Renal cortex interstitium (tissue), 11 donors: ENCODE data around the gene MPPE1. TPM values are rescaled to one million over a fixed set of nuclear protein-coding genes. Genes with fewer than 3 reads are reported as not detected.
"Not testable (repeated sequence)": the region's sequence is repeated elsewhere in the genome, so short reads cannot be mapped to it uniquely, and the experiment has no call there.

ENCODE experiments used
- DNase-seq, 11 donors: peaks; one replicate each; pipeline ENCODE4 v3.0.0-alpha.2; 2013; ENCODE audit warnings: low read depth in 9 of 11, low spot score in 4 of 11; ENCODE audit errors: extremely low read depth in 1 of 11
- polyA plus RNA-seq, 3 donors: library from polyadenylated mRNA; unstranded; fragments of 120-200 nt; gene quantifications; one replicate each; pipeline ENCODE4 v1.2.1, GENCODE V29; 2013; ENCODE audit not compliant: insufficient read length in 3 of 3

MPPE1 gene
- polyA plus RNA-seq, 3 donors, result 40.1 to 55.4 (median 40.6) TPM

DNA sequence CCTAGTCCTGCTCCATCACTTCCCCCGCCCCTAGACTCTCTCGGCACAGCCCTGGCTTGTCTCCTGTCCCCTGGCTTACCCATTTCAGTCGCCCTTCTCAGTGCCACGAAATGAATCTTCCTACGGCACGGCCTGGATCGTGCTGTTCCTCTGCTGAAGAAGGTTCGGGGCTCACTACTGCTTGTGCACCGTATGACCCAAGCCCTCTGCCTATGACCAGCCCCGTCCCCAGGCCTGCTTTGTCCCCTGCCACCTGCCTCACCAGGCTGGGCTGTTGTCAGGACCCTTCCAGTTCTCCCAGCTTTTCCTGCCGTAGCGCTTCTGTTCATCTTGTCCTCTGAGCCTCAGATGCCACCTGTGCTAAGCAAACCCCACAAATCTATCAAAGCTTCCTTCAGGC lies 43.0 kb downstream of the MPPE1 start:
- no peak for DNase-seq

DNA sequence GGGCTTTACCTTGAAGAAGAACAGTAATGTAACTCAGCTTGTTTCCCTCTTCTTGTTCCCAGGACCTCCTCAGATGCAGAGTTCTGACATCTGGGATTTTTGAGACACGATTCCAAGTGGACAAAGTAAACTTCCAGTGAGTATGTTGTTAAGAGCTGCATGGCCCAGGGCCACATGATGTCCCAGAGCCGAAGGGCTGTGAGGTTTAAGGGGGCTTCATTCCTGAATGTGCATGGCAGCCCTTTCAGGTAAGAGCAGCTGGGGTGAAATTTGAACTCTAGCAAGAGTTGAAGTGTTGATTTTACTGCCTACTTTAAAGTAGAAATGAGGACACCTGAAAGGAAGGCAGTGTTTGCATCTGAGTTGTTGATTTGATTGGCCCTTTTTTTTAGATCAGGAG lies 43.6 kb downstream of the MPPE1 start:
- DNase-seq, result no peak

DNA sequence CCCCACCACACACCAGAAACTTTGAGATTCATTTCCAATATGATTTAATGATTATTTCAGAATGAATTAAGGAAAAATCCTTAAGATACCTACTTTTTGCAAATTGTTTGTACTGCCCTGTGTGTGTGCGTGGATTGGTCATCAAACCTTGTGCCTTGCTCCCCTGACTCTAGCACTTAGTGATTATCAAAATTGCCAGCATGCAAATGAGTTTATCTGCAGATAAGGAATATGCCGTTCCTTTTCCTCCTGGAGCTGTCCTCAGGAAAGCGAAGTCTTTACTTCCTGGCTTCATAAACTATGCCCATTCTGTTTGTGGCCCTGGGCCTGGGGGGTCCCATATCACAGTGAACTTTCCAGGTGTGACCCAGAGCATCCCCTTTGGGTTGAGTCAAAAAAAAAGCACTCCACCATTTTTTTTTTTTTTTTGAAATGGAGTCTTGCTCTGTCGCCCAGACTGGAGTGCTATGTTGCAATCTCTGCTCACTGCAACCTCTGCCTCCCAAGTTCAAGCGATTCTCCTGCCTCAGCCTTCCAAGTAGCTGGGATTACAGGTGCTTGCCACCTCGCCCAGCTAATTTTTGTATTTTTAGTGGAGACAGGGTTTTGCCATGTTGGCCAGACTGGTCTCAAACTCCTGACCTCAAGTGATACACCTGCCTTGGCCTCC lies 45.5 kb downstream of the MPPE1 start:
- DNase-seq, result no peak

DNA sequence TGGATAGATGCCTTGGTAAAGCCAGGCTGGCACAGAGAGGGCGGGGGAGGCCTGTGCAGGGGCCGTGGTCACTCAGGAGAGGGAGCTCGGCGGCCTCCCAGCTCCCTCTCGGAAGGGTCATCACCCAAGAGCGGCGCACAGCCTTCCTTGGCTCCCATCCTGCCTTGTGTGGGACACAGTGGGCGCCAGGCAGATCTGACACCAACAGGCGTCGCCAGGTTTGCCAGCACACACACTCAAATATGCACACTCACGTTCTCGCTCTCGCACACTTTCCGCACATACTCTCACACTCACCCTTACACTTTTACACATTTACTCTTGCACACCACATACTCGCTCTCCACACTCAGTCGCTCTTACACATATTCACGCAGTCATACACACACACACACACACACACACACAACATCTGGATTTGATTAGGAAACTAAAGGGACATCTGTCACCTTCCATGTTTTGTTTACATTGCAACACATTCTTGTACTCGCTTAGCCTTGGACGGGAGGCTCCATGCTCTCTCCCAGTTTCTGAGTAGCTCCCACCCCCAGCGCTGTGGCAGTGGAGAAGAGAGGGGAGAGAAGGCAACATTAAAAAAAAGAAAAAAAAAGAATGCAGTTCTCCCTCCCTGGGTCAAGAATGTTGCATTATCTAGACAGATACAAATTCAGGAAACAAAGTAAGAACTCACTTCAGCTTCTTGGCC lies 46.4 kb downstream of the MPPE1 start:
- DNase-seq, result no peak

DNA sequence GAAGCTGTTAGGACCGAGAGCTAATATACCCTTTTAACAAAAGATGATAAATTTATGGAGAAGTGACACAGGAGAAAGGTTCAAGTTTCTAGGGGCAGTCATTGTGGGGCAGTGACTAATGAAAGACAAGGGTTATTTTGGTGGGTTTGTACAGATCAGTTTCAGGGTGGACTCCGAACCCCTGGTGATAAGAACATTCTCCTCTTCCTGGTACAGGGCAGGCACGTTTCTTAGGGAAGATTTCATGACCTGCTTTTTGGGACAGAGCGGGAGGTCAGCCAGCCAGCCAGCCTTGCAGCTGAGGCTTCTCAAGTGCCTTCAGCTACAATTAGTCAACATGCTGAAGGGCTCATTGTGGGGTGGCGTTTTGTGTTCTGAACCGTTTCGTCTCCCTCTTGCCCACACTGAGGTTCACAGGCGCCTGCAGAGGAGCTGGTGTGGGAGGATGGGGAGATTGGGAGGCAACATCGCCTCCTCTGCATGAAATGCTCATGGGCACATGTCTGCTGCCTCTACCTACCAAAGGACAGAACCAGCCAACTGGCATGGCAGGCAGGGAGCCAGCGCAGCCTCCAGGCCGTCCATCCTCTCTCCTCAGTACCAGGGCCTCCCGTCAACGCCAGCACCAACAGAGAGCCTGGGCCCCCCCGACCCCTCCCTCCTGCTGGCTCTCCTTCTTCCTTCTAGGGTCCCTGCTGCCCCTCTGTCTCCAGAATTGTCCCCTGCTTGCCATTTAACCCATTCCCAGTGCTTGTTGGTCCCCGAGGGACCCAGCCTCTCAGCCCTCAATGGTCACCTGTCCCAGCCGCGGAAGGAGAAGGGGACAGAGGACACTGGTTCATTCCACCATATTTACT lies 47.3 kb downstream of the MPPE1 start:
- no peak for DNase-seq

DNA sequence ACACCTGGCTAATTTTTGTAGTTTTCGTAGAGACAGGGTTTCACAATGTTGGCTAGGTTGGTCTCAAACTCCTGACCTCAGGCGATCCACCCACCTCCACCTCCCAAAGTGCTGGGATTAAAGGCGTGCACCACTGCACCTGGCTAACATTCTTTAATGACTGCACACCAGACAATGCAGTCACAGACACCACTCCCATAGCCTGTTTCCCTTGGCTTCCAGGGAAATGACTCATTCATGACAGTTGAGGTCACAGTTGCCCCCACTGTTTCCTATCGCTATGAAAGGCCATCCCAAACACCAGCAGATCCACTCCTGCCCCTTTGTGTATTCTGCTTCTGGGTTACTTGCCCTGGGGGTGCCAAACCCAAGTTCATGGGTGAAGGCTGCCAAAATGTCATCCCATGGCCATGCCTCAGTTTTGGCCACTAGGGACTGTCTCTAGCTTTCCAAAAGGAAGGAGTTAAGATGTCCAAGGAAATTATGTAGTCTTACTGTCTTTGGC lies 48.2 kb downstream of the MPPE1 start:
- no peak for DNase-seq

DNA sequence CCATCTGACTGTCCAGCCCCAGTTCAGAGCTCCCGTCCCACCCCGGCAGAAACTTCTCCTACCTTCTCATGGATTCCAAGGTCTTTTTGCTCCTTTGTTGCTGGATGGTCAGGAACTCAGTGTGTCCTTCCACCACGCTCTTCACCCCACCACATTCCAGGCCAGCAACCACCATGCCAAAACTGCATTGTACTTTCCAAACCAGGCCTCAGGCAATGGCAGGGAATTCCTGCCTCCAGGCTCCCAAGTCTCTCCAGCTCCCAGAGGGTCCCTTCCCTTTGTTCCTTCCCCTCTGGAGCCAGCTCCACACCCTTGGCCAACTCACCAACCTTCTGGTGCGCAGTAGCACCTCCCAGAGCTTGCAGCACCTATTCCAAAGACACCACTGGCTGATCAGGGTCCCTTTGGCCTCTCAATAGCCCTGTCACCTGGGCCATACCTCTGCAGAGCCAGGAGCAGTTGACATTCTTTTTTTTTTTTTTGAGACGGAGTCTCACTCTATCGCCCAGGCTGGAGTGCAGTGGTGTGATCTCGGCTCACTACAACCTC lies 48.8 kb downstream of the MPPE1 start:
- DNase-seq, result no peak

DNA sequence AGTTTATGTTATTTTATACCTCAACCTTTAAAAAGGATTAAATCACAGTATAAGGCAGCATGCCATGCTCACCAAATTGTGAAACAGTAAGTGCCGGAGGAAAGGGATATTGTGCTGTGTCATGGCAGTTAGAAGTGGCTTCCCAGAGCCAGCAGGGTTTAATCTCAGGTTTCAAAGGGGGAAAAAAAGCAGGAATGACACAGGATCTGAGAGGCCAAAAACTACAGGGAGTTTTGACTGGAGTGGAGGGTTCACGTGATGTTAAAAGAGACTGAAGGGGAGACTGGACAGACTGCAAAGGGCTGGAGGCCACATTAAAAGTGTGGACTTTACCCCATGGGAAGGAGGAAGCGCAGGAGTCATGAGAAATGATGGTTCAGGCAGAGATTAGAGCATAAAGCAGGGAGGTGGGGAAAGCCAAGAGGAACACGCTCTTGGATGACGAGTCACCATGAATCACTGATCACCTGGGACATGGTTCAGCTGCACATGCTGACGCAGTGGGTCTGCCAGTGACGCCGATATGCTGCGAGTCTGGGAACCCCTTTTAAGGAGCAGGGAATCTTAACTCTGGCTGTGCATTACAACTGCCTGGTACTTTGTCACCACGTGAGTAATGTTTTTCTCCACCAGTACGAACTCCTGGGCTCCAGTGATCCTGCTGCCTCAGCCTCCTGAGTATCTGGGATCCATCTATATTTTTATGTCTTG lies 50.8 kb downstream of the MPPE1 start:
- peak in 8 of 11 donors; percentile 20 to 65 (median 45) for DNase-seq

DNA sequence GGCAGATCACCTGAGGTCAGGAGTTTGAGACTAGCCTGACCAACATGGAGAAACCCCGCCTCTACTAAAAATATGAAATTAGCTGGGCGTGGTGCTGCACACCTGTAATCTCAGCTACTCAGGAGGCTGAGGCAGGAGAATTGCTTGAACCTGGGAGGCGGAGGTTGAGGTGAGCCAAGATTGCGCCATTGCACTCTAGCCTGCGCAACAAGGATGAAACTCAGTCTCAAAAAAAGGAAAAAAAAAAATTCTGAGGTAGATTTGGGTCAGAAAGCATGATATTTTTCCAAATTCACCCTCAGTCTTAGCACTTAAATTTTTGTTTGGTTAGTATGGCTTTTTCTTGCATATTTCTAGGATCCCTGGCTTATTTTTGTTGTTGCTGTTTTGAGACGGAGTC lies 53.6 kb downstream of the MPPE1 start:
- DNase-seq, result not testable (repeated sequence)

DNA sequence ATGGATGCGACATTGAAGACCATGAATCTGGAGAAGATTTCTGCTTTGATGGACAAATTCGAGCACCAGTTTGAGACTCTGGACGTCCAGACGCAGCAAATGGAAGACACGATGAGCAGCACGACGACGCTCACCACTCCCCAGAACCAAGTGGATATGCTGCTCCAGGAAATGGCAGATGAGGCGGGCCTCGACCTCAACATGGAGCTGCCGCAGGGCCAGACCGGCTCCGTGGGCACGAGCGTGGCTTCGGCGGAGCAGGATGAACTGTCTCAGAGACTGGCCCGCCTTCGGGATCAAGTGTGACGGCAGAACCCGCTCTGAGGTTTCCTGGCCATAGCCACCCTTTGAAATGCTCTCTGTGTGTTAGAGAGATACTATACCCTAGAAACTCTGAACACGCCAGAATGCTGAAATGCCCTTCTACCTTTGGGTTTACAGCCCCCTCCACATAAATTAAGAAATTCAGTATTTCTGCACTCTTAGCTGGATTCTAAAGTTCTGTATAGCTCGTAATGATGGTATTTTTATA lies 56.2 kb downstream of the MPPE1 start:
- peak in 4 of 11 donors; percentile 11 to 45 (median 24) for DNase-seq

DNA sequence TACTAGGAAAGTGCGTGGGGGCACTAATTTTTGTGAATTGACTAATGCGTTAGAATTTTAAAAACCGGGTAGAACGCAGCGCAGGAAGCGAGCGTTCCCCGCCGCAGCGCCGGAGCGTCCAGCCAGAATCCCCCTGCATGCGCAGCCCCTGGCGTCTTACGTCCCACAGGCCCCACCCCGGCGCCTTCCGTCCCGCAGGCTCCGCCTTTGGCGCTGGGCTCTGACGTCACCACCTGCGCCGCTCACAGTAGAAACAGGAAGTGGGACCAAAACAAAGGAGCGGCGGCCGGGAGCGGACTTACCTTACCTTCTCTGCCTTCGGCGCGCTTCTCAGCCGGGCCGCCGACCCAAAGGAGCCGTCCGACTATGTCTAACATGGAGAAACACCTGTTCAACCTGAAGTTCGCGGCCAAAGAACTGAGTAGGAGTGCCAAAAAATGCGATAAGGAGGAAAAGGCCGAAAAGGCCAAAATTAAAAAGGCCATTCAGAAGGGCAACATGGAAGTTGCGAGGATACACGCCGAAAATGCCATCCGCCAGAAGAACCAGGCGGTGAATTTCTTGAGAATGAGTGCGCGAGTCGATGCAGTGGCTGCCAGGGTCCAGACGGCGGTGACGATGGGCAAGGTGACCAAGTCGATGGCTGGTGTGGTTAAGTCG lies 56.8 kb downstream of the MPPE1 start, which contains the start of gene CHMP1B:
TSS of gene CHMP1B (plus strand) at position 268 of the 660 bp plus-strand sequence. CDS start at position 367, 99 bp downstream.
- peak; percentile 91 to 96 (median 95) for DNase-seq

DNA sequence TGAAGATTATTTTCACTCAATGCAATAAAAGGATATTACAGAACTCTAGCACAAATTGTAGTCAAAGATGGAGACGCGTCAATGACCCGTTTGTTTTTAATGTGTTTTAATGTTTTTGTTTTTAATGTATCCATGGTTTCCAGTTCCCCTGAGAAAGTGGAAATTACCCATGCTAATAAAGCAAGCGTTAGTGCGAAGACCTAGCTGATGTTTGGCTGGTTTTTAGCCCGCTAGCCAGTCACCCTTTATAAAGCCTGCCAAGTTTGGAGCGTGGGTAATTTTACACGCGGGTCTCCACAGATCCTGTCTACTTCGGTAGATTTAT lies 57.3 kb downstream of the MPPE1 start:
- peak in 4 of 11 donors; percentile 30 to 64 (median 42) for DNase-seq

DNA sequence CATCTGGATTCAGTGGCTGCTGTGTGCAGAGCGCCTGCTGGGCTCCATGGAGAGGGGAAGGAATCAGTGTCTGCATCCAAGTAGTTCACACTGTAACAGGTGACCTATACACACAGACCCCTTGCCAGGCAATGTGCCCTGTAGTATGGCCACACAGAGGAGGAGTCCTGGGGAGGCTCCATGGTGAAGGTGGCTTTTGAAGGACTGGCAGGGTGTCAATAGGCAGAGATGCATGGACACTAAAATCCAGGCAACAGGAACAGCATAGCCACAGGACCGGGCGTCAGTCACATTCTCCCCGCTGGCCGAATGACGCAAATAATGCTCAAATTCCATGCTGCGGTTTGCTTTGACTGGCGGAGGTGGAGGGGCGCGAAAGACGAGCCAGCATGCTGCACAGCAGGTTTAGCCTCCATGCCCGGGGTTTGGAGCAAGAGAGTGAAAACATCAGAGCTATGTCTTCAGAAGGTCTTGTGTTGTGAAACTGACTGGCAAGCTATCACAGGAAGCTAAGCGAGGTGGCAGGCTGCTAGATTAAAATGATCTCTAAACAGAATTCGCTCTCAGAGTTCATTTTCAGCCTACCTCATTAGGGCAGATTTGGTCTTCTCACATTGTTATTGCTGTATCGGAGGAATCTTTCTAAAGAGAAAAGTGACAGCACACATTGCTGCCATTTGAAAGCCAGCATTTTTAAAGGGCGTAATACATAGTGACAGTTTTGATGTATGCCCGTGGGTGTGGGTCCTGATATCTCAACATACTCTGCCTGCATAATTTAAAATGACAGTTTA lies 58.1 kb downstream of the MPPE1 start:
- peak in 7 of 11 donors; percentile 22 to 56 (median 48) for DNase-seq

DNA sequence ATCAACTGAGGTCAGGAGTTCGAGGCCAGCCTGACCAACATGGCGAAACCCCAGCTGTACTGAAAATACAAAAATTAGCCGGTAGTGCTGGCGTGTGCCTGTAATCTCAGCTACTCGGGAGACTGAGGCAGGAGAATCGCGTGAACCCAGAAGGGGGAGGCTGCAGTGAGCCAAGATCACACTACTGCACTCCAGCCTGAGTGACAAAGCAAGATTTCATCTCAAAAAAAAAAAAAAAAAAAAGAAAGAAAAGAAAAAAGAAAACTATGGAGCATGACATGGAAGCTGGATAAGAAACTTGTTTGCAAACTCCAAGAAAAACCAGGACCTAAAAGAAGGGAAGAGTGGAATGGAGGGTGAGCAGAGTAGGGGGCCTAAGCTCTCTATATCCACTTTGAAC lies 58.8 kb downstream of the MPPE1 start:
- DNase-seq, result no peak

DNA sequence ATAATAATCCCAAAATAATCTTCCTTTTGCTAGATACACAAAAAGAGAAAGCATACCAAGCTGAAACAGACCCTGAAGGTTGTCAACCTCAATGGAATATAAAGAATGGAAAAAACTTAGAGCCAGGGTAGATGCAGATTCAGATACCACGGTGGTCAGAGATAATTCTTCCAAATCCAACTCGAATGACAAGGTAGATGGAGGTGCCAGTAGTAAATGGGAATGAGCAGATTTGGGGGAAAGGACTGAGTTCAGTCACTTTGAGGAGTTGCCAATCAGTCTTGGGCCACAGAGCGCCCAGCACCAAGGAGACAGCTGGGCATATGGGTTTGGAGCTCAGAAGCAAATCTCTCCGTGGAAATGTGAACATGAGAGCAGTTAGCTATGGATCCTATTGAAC lies 60.3 kb downstream of the MPPE1 start:
- DNase-seq, result no peak

DNA sequence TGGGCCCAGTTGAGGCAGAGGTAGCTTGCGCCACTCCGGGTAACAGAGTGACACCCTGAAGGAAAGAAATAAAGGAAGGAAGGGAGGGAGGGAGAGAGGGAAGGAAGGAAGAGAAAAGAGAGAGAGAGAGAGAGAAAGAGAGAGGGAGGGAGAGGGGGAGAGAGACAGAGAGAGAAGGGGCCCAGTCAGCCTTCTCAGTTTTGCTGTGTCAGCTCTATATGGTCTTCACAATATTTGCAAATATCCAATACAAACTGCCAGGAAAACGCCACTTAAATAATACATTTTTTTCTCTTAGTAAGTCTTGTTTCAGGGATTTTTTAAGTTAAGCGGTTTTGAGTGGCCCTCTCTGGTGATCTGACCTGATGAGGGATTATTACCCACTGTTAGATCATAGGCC lies 62.5 kb downstream of the MPPE1 start:
- DNase-seq, result no peak

DNA sequence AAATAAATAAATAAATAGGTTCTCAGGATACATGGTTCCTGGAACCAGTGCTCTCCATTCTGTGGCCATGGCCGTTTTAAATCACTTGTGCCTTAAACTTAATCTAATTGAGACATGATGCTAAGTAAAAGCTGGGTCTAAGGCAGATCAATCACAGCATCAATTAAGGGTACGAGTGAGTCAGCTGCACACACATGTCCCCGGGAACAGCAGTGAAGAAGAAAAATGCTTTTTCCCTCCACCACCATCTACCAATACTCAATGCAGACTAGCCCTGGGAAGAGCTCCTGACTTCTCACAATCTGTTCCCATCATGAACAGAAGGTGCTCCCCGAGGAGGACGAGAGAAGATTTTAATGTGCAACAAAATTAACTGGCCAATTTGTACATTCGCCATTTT lies 63.7 kb downstream of the MPPE1 start:
- no peak for DNase-seq
